Neural progenitor cell (in vitro differentiated cells): ENCODE results near the gene PNLDC1. TPM values are rescaled to one million over a fixed set of nuclear protein-coding genes. Genes with fewer than 3 reads are reported as not detected.
A peak's percentile ranks its signal among the peaks of the same experiment; 100 is the strongest.

Source experiments
- DNase-seq: peaks from one replicate; pipeline ENCODE4 v3.0.0-alpha.2; 2016; ENCODE audit warnings: low spot score
- H2AFZ ChIP-seq: fragments of 200-600 bp; sonication (generic); replicated peaks from 2 replicates; pipeline ENCODE4 v1.6.1; 2016; ENCODE audit warnings: antibody characterized with exemption
- H3F3A ChIP-seq: fragments of 200-600 bp; sonication (generic); 2 replicates; pipeline ENCODE4 v1.6.1; 2016; ENCODE audit warnings: antibody characterized with exemption, low read depth
- H3K27ac ChIP-seq: fragments of 200-600 bp; sonication (generic); 2 replicates; pipeline ENCODE4 v1.5.1; 2016; ENCODE audit warnings: mild to moderate bottlenecking
- H3K27me3 ChIP-seq: fragments of 200-600 bp; sonication (generic); 2 replicates; pipeline ENCODE4 v1.6.1; 2016; ENCODE audit warnings: mild to moderate bottlenecking, moderate library complexity
- H3K36me3 ChIP-seq: fragments of 200-600 bp; sonication (generic); 2 replicates; pipeline ENCODE4 v1.5.1; 2016
- H3K4me1 ChIP-seq: fragments of 200-600 bp; sonication (generic); 2 replicates; pipeline ENCODE4 v1.6.1; 2016; ENCODE audit warnings: mixed run types
- H3K4me2 ChIP-seq: fragments of 200-600 bp; sonication (generic); 2 replicates; pipeline ENCODE4 v1.6.1; 2016
- H3K4me3 ChIP-seq: fragments of 200-600 bp; sonication (generic); 2 replicates; pipeline ENCODE4 v1.5.1; 2016
- H3K79me2 ChIP-seq: fragments of 200-600 bp; sonication (generic); 2 replicates; pipeline ENCODE4 v1.6.1; 2016; ENCODE audit warnings: low read depth
- H3K9ac ChIP-seq: fragments of 200-600 bp; sonication (generic); 2 replicates; pipeline ENCODE4 v1.6.1; 2016
- H3K9me3 ChIP-seq: fragments of 200-600 bp; sonication (generic); 2 replicates; pipeline ENCODE4 v1.5.1; 2016; ENCODE audit warnings: low read depth
- H4K20me1 ChIP-seq: fragments of 200-600 bp; sonication (generic); 2 replicates; pipeline ENCODE4 v1.6.1; 2016; ENCODE audit warnings: low read depth
- H3K27ac Mint-ChIP-seq: 3 replicates; pipeline ENCODE4 v1.8.0; 2021; ENCODE audit warnings: mixed read lengths
- H3K27me3 Mint-ChIP-seq: 2 replicates; pipeline ENCODE4 v1.8.0; 2022; ENCODE audit warnings: low read depth, mild to moderate bottlenecking, inconsistent platforms, moderate library complexity, mixed read lengths; ENCODE audit not compliant: insufficient read depth
- H3K36me3 Mint-ChIP-seq: 3 replicates; pipeline ENCODE4 v1.8.0; 2021; ENCODE audit warnings: mixed read lengths
- H3K4me1 Mint-ChIP-seq: 3 replicates; pipeline ENCODE4 v1.8.0; 2021; ENCODE audit warnings: mixed read lengths
- H3K4me3 Mint-ChIP-seq: 3 replicates; pipeline ENCODE4 v1.8.0; 2021; ENCODE audit warnings: mild to moderate bottlenecking, moderate library complexity, mixed read lengths
- H3K9me3 Mint-ChIP-seq: 3 replicates; pipeline ENCODE4 v1.8.0; 2020; ENCODE audit warnings: mixed read lengths
- EZH2 ChIP-seq: fragments of 200-600 bp; sonication (generic); IDR thresholded peaks from 2 replicates; pipeline ENCODE4 v1.6.1; 2017; ENCODE audit warnings: antibody characterized with exemption, mild to moderate bottlenecking, moderate library complexity
- EZH2phosphoT487 ChIP-seq: fragments of 200-600 bp; sonication (generic); IDR thresholded peaks from 2 replicates; pipeline ENCODE4 v1.6.1; 2017; ENCODE audit warnings: antibody characterized with exemption
- total RNA-seq: library from RNA; depleted of rRNA; stranded (reverse); fragments of >200 nt; gene quantifications from 2 replicates; pipeline ENCODE4 v1.2.3, GENCODE V29; 2015; ENCODE audit warnings: low replicate concordance
- TF ChIP-seq, protein P1 (sequence below): fragments of 200-600 bp; sonication (generic); IDR thresholded peaks from 2 replicates; pipeline ENCODE4 v1.5.1; 2017; ENCODE audit warnings: antibody characterized with exemption, mild to moderate bottlenecking

PNLDC1 gene
- total RNA-seq, 1 donor from 2014 or later, result not detected

DNA sequence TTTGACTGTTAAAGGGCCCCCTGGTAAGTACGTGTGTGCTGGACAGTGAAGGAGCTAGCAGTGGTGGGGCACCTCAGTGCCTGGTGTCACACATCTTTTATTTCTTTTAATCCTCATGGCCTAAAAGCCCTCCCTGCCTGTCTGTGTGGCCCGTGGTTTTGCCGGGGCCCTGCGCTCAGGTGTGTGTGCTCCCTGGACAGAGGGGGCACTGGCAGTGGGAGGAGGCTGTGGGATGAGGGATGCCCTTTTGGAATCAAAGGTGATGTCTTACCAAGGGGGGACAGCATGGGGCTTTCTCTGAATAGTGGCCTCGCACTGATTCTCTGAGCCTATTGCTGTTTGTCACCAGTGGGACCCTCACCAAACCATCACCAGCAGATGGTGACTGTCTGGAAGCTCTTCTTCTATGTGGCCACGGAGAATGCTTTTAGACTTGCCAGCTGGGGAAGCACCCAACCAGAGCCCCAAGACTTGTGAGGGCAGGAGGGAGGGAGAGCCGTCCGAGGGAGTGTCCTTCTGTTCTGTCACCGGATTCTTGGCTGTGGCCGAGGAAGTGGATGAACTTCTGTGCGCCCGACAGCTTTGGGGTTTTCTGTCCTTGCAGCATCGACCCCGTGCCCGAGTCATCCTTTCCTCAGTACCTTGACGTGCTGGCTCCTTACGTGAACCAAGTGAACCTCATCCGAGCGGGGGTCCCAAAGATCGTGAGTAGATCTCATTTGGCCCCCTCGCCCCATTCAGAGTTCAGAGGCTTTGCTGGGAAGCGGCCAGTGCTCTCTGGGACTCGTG, 18.1 kb downstream of the PNLDC1 start:
- H3K9ac ChIP-seq, result no peak overlapping the region
- TF ChIP-seq EZH2, result no peak
- TF ChIP-seq, protein P1, sequence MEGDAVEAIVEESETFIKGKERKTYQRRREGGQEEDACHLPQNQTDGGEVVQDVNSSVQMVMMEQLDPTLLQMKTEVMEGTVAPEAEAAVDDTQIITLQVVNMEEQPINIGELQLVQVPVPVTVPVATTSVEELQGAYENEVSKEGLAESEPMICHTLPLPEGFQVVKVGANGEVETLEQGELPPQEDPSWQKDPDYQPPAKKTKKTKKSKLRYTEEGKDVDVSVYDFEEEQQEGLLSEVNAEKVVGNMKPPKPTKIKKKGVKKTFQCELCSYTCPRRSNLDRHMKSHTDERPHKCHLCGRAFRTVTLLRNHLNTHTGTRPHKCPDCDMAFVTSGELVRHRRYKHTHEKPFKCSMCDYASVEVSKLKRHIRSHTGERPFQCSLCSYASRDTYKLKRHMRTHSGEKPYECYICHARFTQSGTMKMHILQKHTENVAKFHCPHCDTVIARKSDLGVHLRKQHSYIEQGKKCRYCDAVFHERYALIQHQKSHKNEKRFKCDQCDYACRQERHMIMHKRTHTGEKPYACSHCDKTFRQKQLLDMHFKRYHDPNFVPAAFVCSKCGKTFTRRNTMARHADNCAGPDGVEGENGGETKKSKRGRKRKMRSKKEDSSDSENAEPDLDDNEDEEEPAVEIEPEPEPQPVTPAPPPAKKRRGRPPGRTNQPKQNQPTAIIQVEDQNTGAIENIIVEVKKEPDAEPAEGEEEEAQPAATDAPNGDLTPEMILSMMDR, result no peak
- no peak for TF ChIP-seq EZH2phosphoT487
- H3K79me2 ChIP-seq, result no peaks in the 10 kb centered on the region
- no peaks in the 10 kb centered on the region for H3K36me3 Mint-ChIP-seq
- no peak overlapping the region for H2AFZ ChIP-seq
- H3K27me3 Mint-ChIP-seq, result peaks cover 7% of the 10 kb centered on the region
- no peak overlapping the region for H3K4me3 ChIP-seq
- no peaks in the 10 kb centered on the region for H3K9me3 ChIP-seq
- no peaks in the 10 kb centered on the region for H3K27me3 ChIP-seq
- no peak for DNase-seq
- no peak overlapping the region for H3K27ac ChIP-seq
- peaks cover 20% of the 10 kb centered on the region for H3K4me1 Mint-ChIP-seq
- H3F3A ChIP-seq, result no peaks in the 10 kb centered on the region
- no peaks in the 10 kb centered on the region for H3K9me3 Mint-ChIP-seq
- H3K4me3 Mint-ChIP-seq, result no peak overlapping the region
- H3K36me3 ChIP-seq, result no peaks in the 10 kb centered on the region
- no peaks in the 10 kb centered on the region for H4K20me1 ChIP-seq
- no peaks in the 10 kb centered on the region for H3K4me1 ChIP-seq
- H3K27ac Mint-ChIP-seq, result no peak overlapping the region
- H3K4me2 ChIP-seq, result no peak overlapping the region

DNA sequence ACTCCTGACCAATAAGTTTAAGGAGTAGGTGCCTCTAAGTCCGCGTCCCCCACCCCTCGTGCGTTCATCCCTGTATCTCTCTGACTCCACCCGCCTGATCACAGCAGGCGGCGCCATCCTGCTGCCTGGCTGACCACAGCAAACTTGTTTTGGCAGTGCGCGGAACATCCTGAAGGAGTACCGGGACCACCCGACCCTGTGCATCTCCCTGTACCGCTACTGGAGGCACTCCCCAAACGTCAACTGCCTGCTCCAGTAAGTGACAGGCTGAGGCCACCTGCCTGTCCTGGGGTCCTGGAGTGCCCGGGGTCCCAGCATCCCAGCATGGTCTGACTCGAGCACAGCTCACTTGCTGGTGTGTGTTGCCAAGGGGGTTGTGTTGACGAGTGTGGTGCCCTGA, 19.0 kb downstream of the PNLDC1 start:
- no peak for DNase-seq
- no peaks in the 10 kb centered on the region for H3F3A ChIP-seq
- H3K27ac Mint-ChIP-seq, result no peak overlapping the region
- no peaks in the 10 kb centered on the region for H3K27me3 ChIP-seq
- no peaks in the 10 kb centered on the region for H3K4me1 ChIP-seq
- H3K27ac ChIP-seq, result no peak overlapping the region
- H3K4me1 Mint-ChIP-seq, result peaks cover 20% of the 10 kb centered on the region
- H3K36me3 ChIP-seq, result no peaks in the 10 kb centered on the region
- H3K36me3 Mint-ChIP-seq, result no peaks in the 10 kb centered on the region
- no peaks in the 10 kb centered on the region for H3K9me3 Mint-ChIP-seq
- no peak overlapping the region for H3K4me3 ChIP-seq
- H3K9ac ChIP-seq, result no peak overlapping the region
- H3K9me3 ChIP-seq, result no peaks in the 10 kb centered on the region
- peaks cover 7% of the 10 kb centered on the region for H3K27me3 Mint-ChIP-seq
- no peak overlapping the region for H3K4me2 ChIP-seq
- no peak overlapping the region for H3K4me3 Mint-ChIP-seq
- H2AFZ ChIP-seq, result no peak overlapping the region
- H3K79me2 ChIP-seq, result no peaks in the 10 kb centered on the region
- no peak for TF ChIP-seq EZH2phosphoT487
- TF ChIP-seq EZH2, result no peak
- TF ChIP-seq, protein P1, result no peak
- H4K20me1 ChIP-seq, result no peaks in the 10 kb centered on the region

DNA sequence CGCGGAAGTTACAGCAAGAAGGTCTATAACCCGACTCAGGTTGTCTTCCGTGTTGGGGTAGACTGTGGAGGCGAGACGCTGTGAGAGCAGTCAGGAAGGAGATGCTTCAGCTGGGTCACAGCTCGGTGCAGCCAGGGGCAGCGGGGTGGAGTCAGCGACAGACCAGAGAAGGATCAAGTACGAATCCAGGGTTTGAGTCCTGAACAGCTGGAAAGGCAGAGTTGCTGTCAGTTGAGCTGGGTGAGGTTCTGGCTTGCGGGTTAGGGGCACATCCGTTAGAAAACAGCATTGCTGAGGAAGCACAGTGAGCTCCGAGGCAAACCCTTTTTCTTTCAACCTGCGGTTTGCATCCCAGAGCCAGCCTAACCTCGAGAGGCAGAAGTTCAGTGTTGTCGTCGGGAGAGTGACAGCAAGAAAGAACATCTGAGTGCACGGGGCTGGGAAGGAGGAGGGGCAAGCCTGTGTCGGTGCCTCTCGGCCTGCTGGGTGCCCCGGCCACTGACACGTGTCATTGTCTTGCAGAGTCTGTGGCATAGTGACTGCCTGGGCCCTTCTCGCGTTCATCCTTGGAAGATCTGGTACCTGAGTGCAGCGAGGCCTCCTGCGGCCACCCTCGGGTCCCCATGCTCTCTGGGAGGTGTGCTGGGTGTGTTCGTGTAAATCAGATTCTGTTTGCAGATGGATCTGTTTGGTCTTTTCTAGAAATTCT, 20.0 kb downstream of the PNLDC1 start:
- Histone ChIP-seq H2AFZ (peak overlapping the region; percentile 37), H4K20me1 (no peaks in the 10 kb centered on the region), H3K4me3 (no peak overlapping the region), H3K79me2 (no peaks in the 10 kb centered on the region), H3K27me3 (no peaks in the 10 kb centered on the region), H3F3A (no peaks in the 10 kb centered on the region), H3K36me3 (no peaks in the 10 kb centered on the region), H3K4me1 (no peaks in the 10 kb centered on the region), H3K9ac (no peak overlapping the region), H3K4me2 (no peak overlapping the region), H3K27ac (no peak overlapping the region), H3K9me3 (no peaks in the 10 kb centered on the region)
- no peak overlapping the region for H3K4me3 Mint-ChIP-seq
- DNase-seq, result peak; percentile 11
- peak overlapping the region; percentile 93 for H3K27ac Mint-ChIP-seq
- H3K4me1 Mint-ChIP-seq, result peaks cover 20% of the 10 kb centered on the region
- no peak for TF ChIP-seq EZH2phosphoT487
- TF ChIP-seq EZH2, result no peak
- TF ChIP-seq, protein P1, result no peak
- H3K36me3 Mint-ChIP-seq, result no peaks in the 10 kb centered on the region
- H3K9me3 Mint-ChIP-seq, result no peaks in the 10 kb centered on the region
- H3K27me3 Mint-ChIP-seq, result peaks cover 7% of the 10 kb centered on the region
